ENCODE measurements around the gene CTCF.

DNA sequence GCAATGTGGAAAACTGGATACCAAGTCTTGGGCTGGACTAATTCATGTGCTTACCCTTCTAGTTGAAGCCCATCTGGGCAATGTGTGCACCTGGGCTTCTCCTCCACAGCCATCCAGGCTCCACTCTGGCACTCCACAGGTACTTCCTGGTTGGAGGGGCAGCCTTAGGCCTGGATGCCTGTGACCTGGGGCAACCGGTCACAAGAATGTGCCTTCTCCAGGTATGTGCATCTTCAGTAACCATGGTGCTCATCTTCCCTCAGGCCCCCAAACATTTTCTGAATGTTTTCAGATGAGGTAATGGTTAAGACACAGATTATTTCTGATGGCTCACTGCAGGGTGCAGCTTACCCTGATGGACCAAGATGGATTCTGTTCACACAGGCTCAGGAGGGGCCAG lies 115.4 kb downstream of the CTCF start:
- TF ChIP-seq, protein P1, sequence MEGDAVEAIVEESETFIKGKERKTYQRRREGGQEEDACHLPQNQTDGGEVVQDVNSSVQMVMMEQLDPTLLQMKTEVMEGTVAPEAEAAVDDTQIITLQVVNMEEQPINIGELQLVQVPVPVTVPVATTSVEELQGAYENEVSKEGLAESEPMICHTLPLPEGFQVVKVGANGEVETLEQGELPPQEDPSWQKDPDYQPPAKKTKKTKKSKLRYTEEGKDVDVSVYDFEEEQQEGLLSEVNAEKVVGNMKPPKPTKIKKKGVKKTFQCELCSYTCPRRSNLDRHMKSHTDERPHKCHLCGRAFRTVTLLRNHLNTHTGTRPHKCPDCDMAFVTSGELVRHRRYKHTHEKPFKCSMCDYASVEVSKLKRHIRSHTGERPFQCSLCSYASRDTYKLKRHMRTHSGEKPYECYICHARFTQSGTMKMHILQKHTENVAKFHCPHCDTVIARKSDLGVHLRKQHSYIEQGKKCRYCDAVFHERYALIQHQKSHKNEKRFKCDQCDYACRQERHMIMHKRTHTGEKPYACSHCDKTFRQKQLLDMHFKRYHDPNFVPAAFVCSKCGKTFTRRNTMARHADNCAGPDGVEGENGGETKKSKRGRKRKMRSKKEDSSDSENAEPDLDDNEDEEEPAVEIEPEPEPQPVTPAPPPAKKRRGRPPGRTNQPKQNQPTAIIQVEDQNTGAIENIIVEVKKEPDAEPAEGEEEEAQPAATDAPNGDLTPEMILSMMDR (IDR thresholded peaks at IDR 0.05; ENCODE audit: low read depth, low read length, missing input control), result no peak
- TF ChIP-seq, protein P2, sequence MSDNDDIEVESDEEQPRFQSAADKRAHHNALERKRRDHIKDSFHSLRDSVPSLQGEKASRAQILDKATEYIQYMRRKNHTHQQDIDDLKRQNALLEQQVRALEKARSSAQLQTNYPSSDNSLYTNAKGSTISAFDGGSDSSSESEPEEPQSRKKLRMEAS (IDR thresholded peaks at IDR 0.05), result no peak
- TF ChIP-seq, protein P3, sequence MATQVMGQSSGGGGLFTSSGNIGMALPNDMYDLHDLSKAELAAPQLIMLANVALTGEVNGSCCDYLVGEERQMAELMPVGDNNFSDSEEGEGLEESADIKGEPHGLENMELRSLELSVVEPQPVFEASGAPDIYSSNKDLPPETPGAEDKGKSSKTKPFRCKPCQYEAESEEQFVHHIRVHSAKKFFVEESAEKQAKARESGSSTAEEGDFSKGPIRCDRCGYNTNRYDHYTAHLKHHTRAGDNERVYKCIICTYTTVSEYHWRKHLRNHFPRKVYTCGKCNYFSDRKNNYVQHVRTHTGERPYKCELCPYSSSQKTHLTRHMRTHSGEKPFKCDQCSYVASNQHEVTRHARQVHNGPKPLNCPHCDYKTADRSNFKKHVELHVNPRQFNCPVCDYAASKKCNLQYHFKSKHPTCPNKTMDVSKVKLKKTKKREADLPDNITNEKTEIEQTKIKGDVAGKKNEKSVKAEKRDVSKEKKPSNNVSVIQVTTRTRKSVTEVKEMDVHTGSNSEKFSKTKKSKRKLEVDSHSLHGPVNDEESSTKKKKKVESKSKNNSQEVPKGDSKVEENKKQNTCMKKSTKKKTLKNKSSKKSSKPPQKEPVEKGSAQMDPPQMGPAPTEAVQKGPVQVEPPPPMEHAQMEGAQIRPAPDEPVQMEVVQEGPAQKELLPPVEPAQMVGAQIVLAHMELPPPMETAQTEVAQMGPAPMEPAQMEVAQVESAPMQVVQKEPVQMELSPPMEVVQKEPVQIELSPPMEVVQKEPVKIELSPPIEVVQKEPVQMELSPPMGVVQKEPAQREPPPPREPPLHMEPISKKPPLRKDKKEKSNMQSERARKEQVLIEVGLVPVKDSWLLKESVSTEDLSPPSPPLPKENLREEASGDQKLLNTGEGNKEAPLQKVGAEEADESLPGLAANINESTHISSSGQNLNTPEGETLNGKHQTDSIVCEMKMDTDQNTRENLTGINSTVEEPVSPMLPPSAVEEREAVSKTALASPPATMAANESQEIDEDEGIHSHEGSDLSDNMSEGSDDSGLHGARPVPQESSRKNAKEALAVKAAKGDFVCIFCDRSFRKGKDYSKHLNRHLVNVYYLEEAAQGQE (IDR thresholded peaks at IDR 0.05), result no peak
- TF ChIP-seq JUND (IDR thresholded peaks at IDR 0.05) (no peak), GABPA (IDR thresholded peaks at IDR 0.05 in 1 of 2, conservative IDR thresholded peaks at IDR 0.05 in 1 of 2) (no peak), HNF4G (IDR thresholded peaks at IDR 0.05) (no peak), EGR1 (IDR thresholded peaks at IDR 0.05; ENCODE audit: low read depth in 2 of 2) (no peak), RXRA (IDR thresholded peaks at IDR 0.05) (no peak), RAD21 (IDR thresholded peaks at IDR 0.05) (no peak), SP1 (IDR thresholded peaks at IDR 0.05) (no peak)
- TF ChIP-seq, protein P4, sequence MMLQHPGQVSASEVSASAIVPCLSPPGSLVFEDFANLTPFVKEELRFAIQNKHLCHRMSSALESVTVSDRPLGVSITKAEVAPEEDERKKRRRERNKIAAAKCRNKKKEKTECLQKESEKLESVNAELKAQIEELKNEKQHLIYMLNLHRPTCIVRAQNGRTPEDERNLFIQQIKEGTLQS (IDR thresholded peaks at IDR 0.05), result no peak
